GM12878 (cell line): Measurements from ENCODE around the gene ZCCHC18.

Experiments used
- POLR2AphosphoS5 ChIP-seq: IDR thresholded peaks from 2 replicates; pipeline ENCODE4 v1.6.1; 2011; ENCODE audit warnings: mild to moderate bottlenecking, low read length, inconsistent platforms
- RB1 ChIP-seq: fragments of 450-650 bp; formaldehyde crosslinking; IDR thresholded peaks from 2 replicates; pipeline ENCODE4 v1.6.1; 2017; ENCODE audit warnings: mild to moderate bottlenecking, borderline replicate concordance
- SRF ChIP-seq, 2 experiments: IDR thresholded peaks; 2 replicates each; pipeline ENCODE4 v1.6.1; 2011; ENCODE audit warnings: low read depth in 2 of 2, low read length in 2 of 2, mild to moderate bottlenecking in 1 of 2, moderate library complexity in 1 of 2
- TARDBP ChIP-seq: IDR thresholded peaks from 2 replicates; pipeline ENCODE4 v1.6.1; 2016; ENCODE audit warnings: borderline replicate concordance
- TF ChIP-seq, protein P1 (sequence below), 3 experiments: IDR thresholded peaks in 2 of 3; conservative IDR thresholded peaks in 1 of 3; 2 replicates each; pipeline ENCODE4 v1.5.1; 2011; ENCODE audit warnings: low read depth in 3 of 3, low read length in 3 of 3, mild to moderate bottlenecking in 3 of 3, control low read depth in 2 of 3, moderate library complexity in 2 of 3, inconsistent platforms in 1 of 3, mixed read lengths in 1 of 3; ENCODE audit not compliant: control insufficient read depth in 2 of 3, insufficient read depth in 1 of 3; ENCODE audit errors: extremely low read depth in 1 of 3

DNA sequence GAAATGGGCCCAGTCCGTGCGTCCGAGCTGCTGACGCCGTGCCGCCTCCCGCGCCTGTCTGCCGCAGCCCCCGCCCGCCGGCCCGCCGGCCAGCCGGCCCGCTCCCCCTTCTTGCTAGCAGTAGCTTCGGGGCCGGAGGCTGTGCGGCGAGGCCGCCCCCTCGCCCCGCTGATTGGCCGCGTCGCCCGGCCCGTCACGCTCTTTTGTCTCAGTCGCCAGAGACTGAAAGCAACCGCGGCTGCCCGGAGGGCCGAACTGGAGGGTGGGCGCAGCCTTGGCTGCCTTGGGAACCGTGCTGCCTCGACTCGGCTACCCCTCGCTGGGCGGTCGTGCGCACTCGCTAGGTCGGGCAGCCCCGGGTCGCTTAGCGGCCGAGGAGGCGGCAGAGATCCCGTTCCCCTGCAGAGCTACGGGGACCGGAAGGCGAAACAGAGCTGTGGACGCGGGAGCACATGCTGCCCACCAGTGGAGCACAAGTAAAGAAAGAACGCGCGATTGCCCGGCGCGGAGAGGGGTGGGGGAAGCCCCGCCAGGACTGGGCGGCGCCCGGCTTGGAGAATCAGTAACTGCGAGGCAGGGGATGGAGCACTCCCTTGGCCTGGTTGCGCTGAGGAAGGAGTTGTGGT is at the start of gene ZCCHC18:
- TF ChIP-seq POLR2AphosphoS5 (no peak), SRF (IDR thresholded peaks at IDR 0.05; ENCODE audit: low read depth in 2 of 2, low read length in 2 of 2) (no peak), TARDBP (no peak), RB1 (no peak)
- TF ChIP-seq, protein P1, sequence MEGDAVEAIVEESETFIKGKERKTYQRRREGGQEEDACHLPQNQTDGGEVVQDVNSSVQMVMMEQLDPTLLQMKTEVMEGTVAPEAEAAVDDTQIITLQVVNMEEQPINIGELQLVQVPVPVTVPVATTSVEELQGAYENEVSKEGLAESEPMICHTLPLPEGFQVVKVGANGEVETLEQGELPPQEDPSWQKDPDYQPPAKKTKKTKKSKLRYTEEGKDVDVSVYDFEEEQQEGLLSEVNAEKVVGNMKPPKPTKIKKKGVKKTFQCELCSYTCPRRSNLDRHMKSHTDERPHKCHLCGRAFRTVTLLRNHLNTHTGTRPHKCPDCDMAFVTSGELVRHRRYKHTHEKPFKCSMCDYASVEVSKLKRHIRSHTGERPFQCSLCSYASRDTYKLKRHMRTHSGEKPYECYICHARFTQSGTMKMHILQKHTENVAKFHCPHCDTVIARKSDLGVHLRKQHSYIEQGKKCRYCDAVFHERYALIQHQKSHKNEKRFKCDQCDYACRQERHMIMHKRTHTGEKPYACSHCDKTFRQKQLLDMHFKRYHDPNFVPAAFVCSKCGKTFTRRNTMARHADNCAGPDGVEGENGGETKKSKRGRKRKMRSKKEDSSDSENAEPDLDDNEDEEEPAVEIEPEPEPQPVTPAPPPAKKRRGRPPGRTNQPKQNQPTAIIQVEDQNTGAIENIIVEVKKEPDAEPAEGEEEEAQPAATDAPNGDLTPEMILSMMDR (IDR thresholded peaks at IDR 0.05 in 2 of 3, conservative IDR thresholded peaks at IDR 0.05 in 1 of 3; ENCODE audit: control insufficient read depth in 2 of 3, extremely low read depth in 1 of 3, insufficient read depth in 1 of 3, low read depth in 3 of 3, low read length in 3 of 3): no peak
